ENCODE results near the gene SLC16A12. TPM values are rescaled to one million over a fixed set of nuclear protein-coding genes. Genes with fewer than 3 reads are reported as not detected.

The SLC16A12 gene
- total RNA-seq, 3 donors from 2014 or later (not counting 1 experiment from before 2014, with no cell fraction given): not detected

DNA sequence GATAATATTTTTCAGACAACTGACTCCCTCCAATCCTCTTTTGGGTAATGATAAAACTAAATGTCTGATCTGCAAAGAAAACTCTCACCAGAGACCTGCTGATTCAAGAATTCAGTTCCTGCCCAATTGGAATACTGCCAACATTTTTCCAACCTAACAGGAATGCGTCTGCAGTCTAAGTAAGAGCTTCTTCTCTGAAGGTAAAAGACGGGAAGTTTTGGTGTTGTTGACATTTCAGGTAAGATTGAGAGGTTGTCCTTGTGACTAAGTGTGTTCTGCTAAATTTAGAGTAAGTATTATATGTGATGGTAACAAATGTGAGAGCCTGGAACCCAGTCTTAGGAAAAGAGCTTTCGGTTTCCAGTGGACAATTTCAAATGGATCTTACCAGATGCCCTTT lies 103.4 kb downstream of the SLC16A12 start:
- peaks cover 14 to 58% of the 10 kb centered on the region in 2 donors for H3K27me3 Mint-ChIP-seq (ENCODE audit: low read depth in 2 of 2)
- Histone ChIP-seq H3K27ac (ENCODE audit: low read length) (no peak overlapping the region), H3K27me3 (ENCODE audit: control insufficient read depth, insufficient read depth, low read length) (peaks cover 10% of the 10 kb centered on the region), H3K4me1 (ENCODE audit: control insufficient read depth, insufficient read depth, low read length) (no peaks in the 10 kb centered on the region), H3K9me3 (ENCODE audit: control insufficient read depth, insufficient read depth, low read length) (no peaks in the 10 kb centered on the region), H3K36me3 (ENCODE audit: control insufficient read depth, insufficient read depth, low read length) (no peaks in the 10 kb centered on the region), H3K4me3 (ENCODE audit: low read length) (no peak overlapping the region)
- TF ChIP-seq, protein P1, sequence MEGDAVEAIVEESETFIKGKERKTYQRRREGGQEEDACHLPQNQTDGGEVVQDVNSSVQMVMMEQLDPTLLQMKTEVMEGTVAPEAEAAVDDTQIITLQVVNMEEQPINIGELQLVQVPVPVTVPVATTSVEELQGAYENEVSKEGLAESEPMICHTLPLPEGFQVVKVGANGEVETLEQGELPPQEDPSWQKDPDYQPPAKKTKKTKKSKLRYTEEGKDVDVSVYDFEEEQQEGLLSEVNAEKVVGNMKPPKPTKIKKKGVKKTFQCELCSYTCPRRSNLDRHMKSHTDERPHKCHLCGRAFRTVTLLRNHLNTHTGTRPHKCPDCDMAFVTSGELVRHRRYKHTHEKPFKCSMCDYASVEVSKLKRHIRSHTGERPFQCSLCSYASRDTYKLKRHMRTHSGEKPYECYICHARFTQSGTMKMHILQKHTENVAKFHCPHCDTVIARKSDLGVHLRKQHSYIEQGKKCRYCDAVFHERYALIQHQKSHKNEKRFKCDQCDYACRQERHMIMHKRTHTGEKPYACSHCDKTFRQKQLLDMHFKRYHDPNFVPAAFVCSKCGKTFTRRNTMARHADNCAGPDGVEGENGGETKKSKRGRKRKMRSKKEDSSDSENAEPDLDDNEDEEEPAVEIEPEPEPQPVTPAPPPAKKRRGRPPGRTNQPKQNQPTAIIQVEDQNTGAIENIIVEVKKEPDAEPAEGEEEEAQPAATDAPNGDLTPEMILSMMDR (IDR thresholded peaks at IDR 0.05): no peak
- no peak overlapping the region for H3K27ac Mint-ChIP-seq
- no peaks in the 10 kb centered on the region for H3K9me3 Mint-ChIP-seq
- ATAC-seq (no peak), DNase-seq (no peak)
- H3K36me3 Mint-ChIP-seq: no peaks in the 10 kb centered on the region
- 83% methylated on average over 3 of the region's 3 CpGs for WGBS (ENCODE audit: insufficient coverage)
- intact Hi-C loops (cut with micrococcal nuclease): no loop called here
- no peaks in the 10 kb centered on the region for H3K4me1 Mint-ChIP-seq
- H3K4me3 Mint-ChIP-seq: no peak overlapping the region

DNA sequence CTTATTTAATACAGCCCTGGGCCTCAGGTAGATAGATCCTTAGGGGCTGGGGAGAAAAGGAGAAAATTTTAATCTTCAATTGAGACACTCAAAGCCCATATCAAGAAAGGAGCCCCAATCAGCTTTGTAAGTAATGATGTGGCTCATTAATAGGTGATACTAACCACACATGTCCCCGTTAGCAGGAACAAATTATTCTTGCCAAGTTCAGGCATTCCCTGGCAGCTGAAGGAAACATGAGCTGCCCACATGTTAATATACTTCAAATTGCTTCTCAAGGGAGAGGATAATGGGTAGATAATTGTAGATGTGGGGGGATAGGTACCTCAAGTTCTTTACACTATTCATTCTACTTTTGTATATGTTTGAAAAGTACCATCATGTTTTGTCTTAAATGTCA lies 106.5 kb downstream of the SLC16A12 start:
- Mint-ChIP-seq H3K4me1 (no peaks in the 10 kb centered on the region), H3K4me3 (no peak overlapping the region), H3K9me3 (no peaks in the 10 kb centered on the region), H3K36me3 (no peaks in the 10 kb centered on the region), H3K27me3 (ENCODE audit: low read depth in 2 of 2) (peaks cover 3 to 28% of the 10 kb centered on the region in 2 donors), H3K27ac (no peak overlapping the region)
- ATAC-seq (no peak), DNase-seq (no peak)
- H3K27ac ChIP-seq (ENCODE audit: low read length): no peak overlapping the region
- H3K4me3 ChIP-seq (ENCODE audit: low read length): no peak overlapping the region
- intact Hi-C loops (cut with micrococcal nuclease): loop anchor here (5.0 kb wide), 1 partner anchor 133 kb away; no protein-coding TSS in a partner anchor
- no peaks in the 10 kb centered on the region for H3K36me3 ChIP-seq (ENCODE audit: control insufficient read depth, insufficient read depth, low read length)
- no peaks in the 10 kb centered on the region for H3K27me3 ChIP-seq (ENCODE audit: control insufficient read depth, insufficient read depth, low read length)
- H3K4me1 ChIP-seq (ENCODE audit: control insufficient read depth, insufficient read depth, low read length): no peaks in the 10 kb centered on the region
- no peaks in the 10 kb centered on the region for H3K9me3 ChIP-seq (ENCODE audit: control insufficient read depth, insufficient read depth, low read length)
- TF ChIP-seq, protein P1 (IDR thresholded peaks at IDR 0.05): no peak
- 75% methylated on average over 1 of the region's 1 CpG for WGBS (ENCODE audit: insufficient coverage)

DNA sequence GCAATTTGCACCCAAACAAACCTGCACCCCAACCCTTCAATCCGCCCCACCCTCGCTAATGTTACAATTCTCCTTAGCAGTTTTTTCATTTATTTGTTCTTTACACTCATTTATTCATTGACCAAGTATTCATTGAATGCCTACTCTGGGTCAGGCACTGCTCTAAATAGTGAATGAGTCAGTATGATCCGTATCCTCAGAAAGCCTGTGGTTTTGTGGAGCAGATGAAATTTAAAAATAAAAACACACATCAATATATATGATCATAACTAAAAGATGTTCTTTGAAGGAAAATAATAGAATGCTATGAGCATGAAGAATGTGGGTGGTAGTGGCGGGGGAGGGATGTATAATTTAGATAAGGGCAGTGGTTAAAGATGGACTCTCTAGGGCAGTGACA lies 107.8 kb downstream of the SLC16A12 start:
- Histone ChIP-seq H3K4me3 (ENCODE audit: low read length) (no peak overlapping the region), H3K9me3 (ENCODE audit: control insufficient read depth, insufficient read depth, low read length) (no peaks in the 10 kb centered on the region), H3K27ac (ENCODE audit: low read length) (no peak overlapping the region), H3K36me3 (ENCODE audit: control insufficient read depth, insufficient read depth, low read length) (no peaks in the 10 kb centered on the region), H3K4me1 (ENCODE audit: control insufficient read depth, insufficient read depth, low read length) (no peaks in the 10 kb centered on the region), H3K27me3 (ENCODE audit: control insufficient read depth, insufficient read depth, low read length) (no peaks in the 10 kb centered on the region)
- no peak for DNase-seq
- TF ChIP-seq, protein P1 (IDR thresholded peaks at IDR 0.05): no peak
- no peak for ATAC-seq
- Mint-ChIP-seq H3K36me3 (no peaks in the 10 kb centered on the region), H3K27ac (no peak overlapping the region), H3K9me3 (no peaks in the 10 kb centered on the region), H3K4me1 (no peaks in the 10 kb centered on the region), H3K27me3 (ENCODE audit: low read depth in 2 of 2) (peaks cover 0 to 17% of the 10 kb centered on the region in 2 donors), H3K4me3 (no peak overlapping the region)
- intact Hi-C loops (cut with micrococcal nuclease): loop anchor here (5.0 kb wide), 1 partner anchor 135 kb away; no protein-coding TSS in a partner anchor
- whole genome bisulfite sequencing (ENCODE audit: insufficient coverage): 85% methylated on average over 3 of the region's 4 CpGs
